Neural cell (in vitro differentiated cells): ENCODE data around the gene EIF2D. TPM values are rescaled to one million over a fixed set of nuclear protein-coding genes. Genes with fewer than 3 reads are reported as not detected.

Source experiments
- H2AFZ ChIP-seq: fragments of 200-600, 300-800 bp; sonication (generic), shearing (Covaris generic); 2 replicates; pipeline ENCODE4 v1.6.0; 2014; ENCODE audit warnings: low read depth, mild to moderate bottlenecking, antibody characterized with exemption, low read length, moderate library complexity
- H3F3A ChIP-seq: fragments of 200-600 bp; shearing (Covaris generic); 2 replicates; pipeline ENCODE4 v1.6.1; 2016; ENCODE audit warnings: mild to moderate bottlenecking, moderate library complexity, mixed read lengths, antibody characterized with exemption, low read length; ENCODE audit not compliant: insufficient read depth, poor library complexity, severe bottlenecking
- H3K27ac ChIP-seq: fragments of 200-600, 300-800 bp; sonication (generic), shearing (Covaris generic); 2 replicates; pipeline ENCODE4 v1.5.1; 2014; ENCODE audit warnings: mild to moderate bottlenecking, low read length, moderate library complexity
- H3K27me3 ChIP-seq: fragments of 300-800, 200-600 bp; sonication (generic), shearing (Covaris generic); 2 replicates; pipeline ENCODE4 v1.6.0; 2014; ENCODE audit warnings: mild to moderate bottlenecking, low read depth, low read length, moderate library complexity; ENCODE audit not compliant: insufficient read depth
- H3K36me3 ChIP-seq: fragments of 300-800, 200-600 bp; sonication (generic), shearing (Covaris generic); 2 replicates; pipeline ENCODE4 v1.5.1; 2014; ENCODE audit warnings: mild to moderate bottlenecking, antibody characterized with exemption, low read length, moderate library complexity; ENCODE audit not compliant: insufficient read depth
- H3K4me2 ChIP-seq: fragments of 300-800, 200-600 bp; sonication (generic), shearing (Covaris generic); 2 replicates; pipeline ENCODE4 v1.6.0; 2014; ENCODE audit warnings: mild to moderate bottlenecking, low read length
- H3K4me3 ChIP-seq: fragments of 300-800, 200-600 bp; sonication (generic), shearing (Covaris generic); 2 replicates; pipeline ENCODE4 v1.5.1; 2014; ENCODE audit warnings: mild to moderate bottlenecking, low read length, moderate library complexity
- H3K79me2 ChIP-seq: fragments of 200-600 bp; shearing (Covaris generic); replicated peaks from 2 replicates; pipeline ENCODE4 v1.6.0; 2014; ENCODE audit warnings: mild to moderate bottlenecking, low read length, moderate library complexity; ENCODE audit not compliant: insufficient read depth
- H3K9ac ChIP-seq: fragments of 300-800, 200-600 bp; sonication (generic), shearing (Covaris generic); 2 replicates; pipeline ENCODE4 v1.6.1; 2016; ENCODE audit warnings: mild to moderate bottlenecking, low read length, mixed read lengths
- H3K9me2 ChIP-seq: fragments of 200-600 bp; shearing (Covaris generic); 2 replicates; pipeline ENCODE4 v1.6.1; 2016; ENCODE audit warnings: mild to moderate bottlenecking, low read length, mixed read lengths; ENCODE audit not compliant: insufficient read depth
- H3K9me3 ChIP-seq: fragments of 200-600, 300-800 bp; sonication (generic), shearing (Covaris generic); 2 replicates; pipeline ENCODE4 v1.6.1; 2016; ENCODE audit warnings: mild to moderate bottlenecking, mixed run types, low read length, moderate library complexity, mixed read lengths
- H4K20me1 ChIP-seq: fragments of 200-600 bp; shearing (Covaris generic); 2 replicates; pipeline ENCODE4 v1.6.1; 2016; ENCODE audit warnings: mild to moderate bottlenecking, mixed run types; ENCODE audit not compliant: insufficient read depth
- CTCF ChIP-seq: fragments of 450-650 bp; IDR thresholded peaks from 2 replicates; pipeline ENCODE4 v1.5.1; 2014; ENCODE audit warnings: antibody characterized with exemption, mild to moderate bottlenecking, moderate library complexity; ENCODE audit not compliant: poor library complexity, severe bottlenecking
- EP300 ChIP-seq: fragments of 450-650 bp; conservative IDR thresholded peaks from 2 replicates; pipeline ENCODE4 v1.6.1; 2014; ENCODE audit warnings: antibody characterized with exemption, mild to moderate bottlenecking, moderate library complexity; ENCODE audit not compliant: poor library complexity, severe bottlenecking
- EZH2 ChIP-seq: fragments of 200-600, 300-800 bp; shearing (Covaris generic), sonication (generic); IDR thresholded peaks from 2 replicates; pipeline ENCODE4 v1.6.1; 2014; ENCODE audit warnings: antibody characterized with exemption, low read length, borderline replicate concordance, mild to moderate bottlenecking; ENCODE audit not compliant: insufficient read depth, poor library complexity, severe bottlenecking
- MXI1 ChIP-seq: fragments of 450-650 bp; conservative IDR thresholded peaks from 2 replicates; pipeline ENCODE4 v1.6.1; 2014; ENCODE audit warnings: antibody characterized with exemption, mild to moderate bottlenecking; ENCODE audit not compliant: poor library complexity, severe bottlenecking
- POLR2AphosphoS5 ChIP-seq: IDR thresholded peaks from 2 replicates; pipeline ENCODE4 v1.6.1; 2012
- RAD21 ChIP-seq: fragments of 450-650 bp; conservative IDR thresholded peaks from 2 replicates; pipeline ENCODE4 v1.6.1; 2014; ENCODE audit warnings: antibody characterized with exemption, mild to moderate bottlenecking, moderate library complexity
- SMC3 ChIP-seq: fragments of 450-650 bp; conservative IDR thresholded peaks from 2 replicates; pipeline ENCODE4 v1.6.1; 2014; ENCODE audit warnings: antibody characterized with exemption, mild to moderate bottlenecking, moderate library complexity; ENCODE audit not compliant: poor library complexity
- TAF1 ChIP-seq: IDR thresholded peaks from 2 replicates; pipeline ENCODE4 v1.6.1; 2012; ENCODE audit warnings: low read depth
- polyA plus RNA-seq: library from polyadenylated mRNA; depleted of rRNA; stranded (reverse); fragments of >200 nt; gene quantifications from 2 replicates; pipeline ENCODE4 v1.2.3, GENCODE V29; 2014
- TF ChIP-seq, protein P1 (sequence below): IDR thresholded peaks from 2 replicates; pipeline ENCODE4 v1.6.1; 2012; ENCODE audit warnings: borderline replicate concordance

Gene EIF2D
- polyA plus RNA-seq, 1 donor from 2014 or later = 37.1 TPM

DNA sequence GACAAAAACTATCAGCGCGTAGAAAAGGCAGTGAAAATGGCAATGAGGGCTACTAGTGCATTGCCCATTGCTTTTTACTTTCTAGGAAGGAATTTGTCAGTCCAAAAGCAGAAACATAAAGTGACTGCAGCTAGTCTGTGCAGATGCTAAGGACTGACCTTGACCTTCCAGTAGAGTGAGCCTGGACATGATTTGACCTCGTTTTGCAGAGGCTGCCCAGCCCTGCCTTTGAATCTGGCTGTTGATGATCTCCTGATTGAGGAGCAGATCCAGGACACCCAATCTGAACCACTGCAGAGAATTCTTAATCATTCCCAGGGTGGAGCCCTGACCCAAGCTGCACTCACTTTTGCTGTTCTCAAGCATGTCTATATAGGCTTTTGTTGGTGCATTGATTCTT lies 44.7 kb upstream of the EIF2D start:
- Histone ChIP-seq H3K4me3 (no peak overlapping the region), H3K9ac (no peak overlapping the region), H3K9me2 (no peaks in the 10 kb centered on the region), H3K4me2 (no peak overlapping the region), H3K9me3 (no peaks in the 10 kb centered on the region), H3K27ac (no peak overlapping the region), H3F3A (no peaks in the 10 kb centered on the region), H3K36me3 (no peaks in the 10 kb centered on the region), H2AFZ (no peak overlapping the region), H3K79me2 (no peaks in the 10 kb centered on the region), H3K27me3 (no peaks in the 10 kb centered on the region), H4K20me1 (no peaks in the 10 kb centered on the region)
- TF ChIP-seq SMC3 (no peak), RAD21 (no peak), POLR2AphosphoS5 (no peak), CTCF (no peak), EZH2 (no peak), EP300 (no peak), MXI1 (no peak), TAF1 (no peak)
- TF ChIP-seq, protein P1, sequence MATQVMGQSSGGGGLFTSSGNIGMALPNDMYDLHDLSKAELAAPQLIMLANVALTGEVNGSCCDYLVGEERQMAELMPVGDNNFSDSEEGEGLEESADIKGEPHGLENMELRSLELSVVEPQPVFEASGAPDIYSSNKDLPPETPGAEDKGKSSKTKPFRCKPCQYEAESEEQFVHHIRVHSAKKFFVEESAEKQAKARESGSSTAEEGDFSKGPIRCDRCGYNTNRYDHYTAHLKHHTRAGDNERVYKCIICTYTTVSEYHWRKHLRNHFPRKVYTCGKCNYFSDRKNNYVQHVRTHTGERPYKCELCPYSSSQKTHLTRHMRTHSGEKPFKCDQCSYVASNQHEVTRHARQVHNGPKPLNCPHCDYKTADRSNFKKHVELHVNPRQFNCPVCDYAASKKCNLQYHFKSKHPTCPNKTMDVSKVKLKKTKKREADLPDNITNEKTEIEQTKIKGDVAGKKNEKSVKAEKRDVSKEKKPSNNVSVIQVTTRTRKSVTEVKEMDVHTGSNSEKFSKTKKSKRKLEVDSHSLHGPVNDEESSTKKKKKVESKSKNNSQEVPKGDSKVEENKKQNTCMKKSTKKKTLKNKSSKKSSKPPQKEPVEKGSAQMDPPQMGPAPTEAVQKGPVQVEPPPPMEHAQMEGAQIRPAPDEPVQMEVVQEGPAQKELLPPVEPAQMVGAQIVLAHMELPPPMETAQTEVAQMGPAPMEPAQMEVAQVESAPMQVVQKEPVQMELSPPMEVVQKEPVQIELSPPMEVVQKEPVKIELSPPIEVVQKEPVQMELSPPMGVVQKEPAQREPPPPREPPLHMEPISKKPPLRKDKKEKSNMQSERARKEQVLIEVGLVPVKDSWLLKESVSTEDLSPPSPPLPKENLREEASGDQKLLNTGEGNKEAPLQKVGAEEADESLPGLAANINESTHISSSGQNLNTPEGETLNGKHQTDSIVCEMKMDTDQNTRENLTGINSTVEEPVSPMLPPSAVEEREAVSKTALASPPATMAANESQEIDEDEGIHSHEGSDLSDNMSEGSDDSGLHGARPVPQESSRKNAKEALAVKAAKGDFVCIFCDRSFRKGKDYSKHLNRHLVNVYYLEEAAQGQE = no peak

GRCh38 chr1:206655471-206655882 lies 43.2 kb upstream of the EIF2D start:
- H2AFZ ChIP-seq = no peak overlapping the region
- H3K36me3 ChIP-seq = no peaks in the 10 kb centered on the region
- no peak overlapping the region for H3K9ac ChIP-seq
- TF ChIP-seq, protein P1 = no peak
- no peak for TF ChIP-seq EP300
- no peak for TF ChIP-seq EZH2
- TF ChIP-seq MXI1 = no peak
- TF ChIP-seq RAD21 = no peak
- no peak for TF ChIP-seq SMC3
- no peak for TF ChIP-seq POLR2AphosphoS5
- no peak for TF ChIP-seq TAF1
- TF ChIP-seq CTCF = no peak
- no peak overlapping the region for H3K27ac ChIP-seq
- H3K9me3 ChIP-seq = no peaks in the 10 kb centered on the region
- no peaks in the 10 kb centered on the region for H4K20me1 ChIP-seq
- H3K79me2 ChIP-seq = no peaks in the 10 kb centered on the region
- H3F3A ChIP-seq = no peaks in the 10 kb centered on the region
- H3K9me2 ChIP-seq = no peaks in the 10 kb centered on the region
- no peak overlapping the region for H3K4me2 ChIP-seq
- H3K4me3 ChIP-seq = no peak overlapping the region
- H3K27me3 ChIP-seq = no peaks in the 10 kb centered on the region
